GM20000 (cell line): ENCODE data around the gene C20orf144.
"Not testable (repeated sequence)": the region's sequence is repeated elsewhere in the genome, so short reads cannot be mapped to it uniquely, and the experiment has no call there.

Experiments
- DNase-seq: peaks from one replicate; pipeline ENCODE4 v3.0.0; 2012; ENCODE audit warnings: low spot score
- CTCF ChIP-seq: IDR thresholded peaks from 2 replicates; pipeline ENCODE4 v1.5.1; 2012; ENCODE audit warnings: mild to moderate bottlenecking, control low read depth; ENCODE audit errors: extremely low read depth, missing control alignments

The C20orf144 gene

GRCh38 chr20:33645396-33645795 lies 16.7 kb upstream of the C20orf144 start:
- no peak for TF ChIP-seq CTCF
- no peak for DNase-seq

GRCh38 chr20:33646191-33646590 lies 15.9 kb upstream of the C20orf144 start:
- no peak for TF ChIP-seq CTCF
- no peak for DNase-seq

GRCh38 chr20:33646959-33647602 lies 15.0 kb upstream of the C20orf144 start:
- not testable (repeated sequence) for DNase-seq

- TF ChIP-seq CTCF, result no peak
- DNase-seq, result peak; percentile 76
These were observed 14.3 kb upstream of the C20orf144 start for GRCh38 chr20:33647603-33648395.

- DNase-seq, result no peak
- TF ChIP-seq CTCF, result no peak
These were observed 13.6 kb upstream of the C20orf144 start for GRCh38 chr20:33648396-33649004.

- no peak for TF ChIP-seq CTCF
- no peak for DNase-seq
These were observed 12.9 kb upstream of the C20orf144 start for GRCh38 chr20:33649201-33649681.

- DNase-seq, result no peak
- TF ChIP-seq CTCF, result no peak
These were observed 11.9 kb upstream of the C20orf144 start for GRCh38 chr20:33650111-33650752.
